Measurements from ENCODE around the gene ZIC5. TPM values are rescaled to one million over a fixed set of nuclear protein-coding genes. Genes with fewer than 3 reads are reported as not detected.

The ZIC5 gene
- total RNA-seq, 1 experiment from 2014 or later, result 5.2 TPM

- H3K27me3 ChIP-seq (ENCODE audit: control insufficient read depth, insufficient read depth, low read length), result no peaks in the 10 kb centered on the region
- POLR2A ChIA-PET, result no interaction called here
These were observed 22.5 kb downstream of the ZIC5 start for GRCh38 chr13:99948907-99949678.

GRCh38 chr13:99948411-99948810, 23.2 kb downstream of the ZIC5 start:
- Histone ChIP-seq H3K27ac (ENCODE audit: low read length) (no peak overlapping the region), H3K27me3 (ENCODE audit: control insufficient read depth, insufficient read depth, low read length) (no peaks in the 10 kb centered on the region), H3K4me3 (ENCODE audit: low read depth in 2 of 2, low read length in 2 of 2) (no peak overlapping the region), H3K36me3 (ENCODE audit: control insufficient read depth, insufficient read depth, low read length) (no peaks in the 10 kb centered on the region), H3K9me3 (ENCODE audit: control insufficient read depth, insufficient read depth, low read depth, low read length) (no peaks in the 10 kb centered on the region), H3K4me1 (ENCODE audit: control insufficient read depth, insufficient read depth, low read length) (no peaks in the 10 kb centered on the region)
- CTCF ChIA-PET, result no interaction called here
- no TSS peak for BruUV-seq (replicated peaks)
- in situ Hi-C loops (cut with HindIII; ENCODE audit: low pct_unique_long_range_greater_than_20kb, low sequenced_read_pairs) (no loop called here), intact Hi-C loops (cut with micrococcal nuclease; ENCODE audit: unreplicated experiment) (no loop called here)
- DNase-seq (ENCODE audit: low read depth, low spot score) (no peak), ATAC-seq (no peak)
- TF ChIP-seq SIN3A (IDR thresholded peaks at IDR 0.05; ENCODE audit: borderline replicate concordance, insufficient read depth, low read depth, low read length), result no peak
- no peak for TF ChIP-seq CTCF (IDR thresholded peaks at IDR 0.05)
- no peak for TF ChIP-seq REST (IDR thresholded peaks at IDR 0.05; ENCODE audit: insufficient read depth in 1 of 2, low read depth in 2 of 2, low read length in 1 of 2)
- POLR2A ChIA-PET, result no interaction called here

More at GRCh38 chr13:99948907-99949678, 22.5 kb downstream of the ZIC5 start:
- ATAC-seq, result no peak
- H3K4me1 ChIP-seq (ENCODE audit: control insufficient read depth, insufficient read depth, low read length), result no peaks in the 10 kb centered on the region
- no peak for TF ChIP-seq CTCF (IDR thresholded peaks at IDR 0.05)
- no peak for TF ChIP-seq SIN3A (IDR thresholded peaks at IDR 0.05; ENCODE audit: borderline replicate concordance, insufficient read depth, low read depth, low read length)
- CTCF ChIA-PET, result no interaction called here
- no peaks in the 10 kb centered on the region for H3K9me3 ChIP-seq (ENCODE audit: control insufficient read depth, insufficient read depth, low read depth, low read length)
- no peak for DNase-seq (ENCODE audit: low read depth, low spot score)
- in situ Hi-C loops (cut with HindIII; ENCODE audit: low pct_unique_long_range_greater_than_20kb, low sequenced_read_pairs) (no loop called here), intact Hi-C loops (cut with micrococcal nuclease; ENCODE audit: unreplicated experiment) (no loop called here)
- H3K4me3 ChIP-seq (ENCODE audit: low read depth in 2 of 2, low read length in 2 of 2), result no peak overlapping the region
- no TSS peak for BruUV-seq (replicated peaks)
- H3K36me3 ChIP-seq (ENCODE audit: control insufficient read depth, insufficient read depth, low read length), result no peaks in the 10 kb centered on the region
- H3K27ac ChIP-seq (ENCODE audit: low read length), result no peak overlapping the region; the same call in 1 of the 2 replicates
